AG09309 (cell line): ENCODE measurements around the gene CACNG1.

Source experiments
- DNase-seq: peaks from one replicate; pipeline ENCODE4 v3.0.0-alpha.2; 2010; ENCODE audit warnings: low read depth
- H3K4me3 ChIP-seq: 2 replicates; pipeline ENCODE4 v1.5.1; 2011; ENCODE audit warnings: mild to moderate bottlenecking, low read depth, low read length, moderate library complexity; ENCODE audit not compliant: control insufficient read depth
- TF ChIP-seq, protein P1 (sequence below): IDR thresholded peaks from 2 replicates; pipeline ENCODE4 v1.5.1; 2011; ENCODE audit warnings: mild to moderate bottlenecking, low read depth, low read length, inconsistent platforms; ENCODE audit not compliant: insufficient read depth, control insufficient read depth; ENCODE audit errors: missing control alignments

Gene CACNG1

DNA sequence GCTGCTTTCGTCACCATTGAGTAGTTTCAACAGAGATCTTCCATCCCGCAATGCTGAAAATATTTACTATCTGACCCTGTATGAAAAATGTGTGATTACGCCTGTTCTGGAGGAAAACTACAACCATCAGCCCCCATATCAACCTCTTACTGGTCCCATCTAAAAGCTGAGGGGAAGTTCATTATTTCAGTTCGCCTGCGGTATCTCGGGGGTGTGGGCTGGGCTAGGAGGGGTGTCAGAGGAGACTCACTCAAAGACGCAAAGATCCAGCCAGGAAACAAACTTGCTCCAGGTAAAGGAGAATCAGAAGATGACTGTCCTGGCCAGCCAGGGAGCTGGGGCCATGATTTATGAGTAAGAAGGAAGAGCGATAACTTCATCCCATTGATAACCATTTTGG lies 13.7 kb downstream of the CACNG1 start:
- H3K4me3 ChIP-seq, result no peak overlapping the region
- TF ChIP-seq, protein P1, sequence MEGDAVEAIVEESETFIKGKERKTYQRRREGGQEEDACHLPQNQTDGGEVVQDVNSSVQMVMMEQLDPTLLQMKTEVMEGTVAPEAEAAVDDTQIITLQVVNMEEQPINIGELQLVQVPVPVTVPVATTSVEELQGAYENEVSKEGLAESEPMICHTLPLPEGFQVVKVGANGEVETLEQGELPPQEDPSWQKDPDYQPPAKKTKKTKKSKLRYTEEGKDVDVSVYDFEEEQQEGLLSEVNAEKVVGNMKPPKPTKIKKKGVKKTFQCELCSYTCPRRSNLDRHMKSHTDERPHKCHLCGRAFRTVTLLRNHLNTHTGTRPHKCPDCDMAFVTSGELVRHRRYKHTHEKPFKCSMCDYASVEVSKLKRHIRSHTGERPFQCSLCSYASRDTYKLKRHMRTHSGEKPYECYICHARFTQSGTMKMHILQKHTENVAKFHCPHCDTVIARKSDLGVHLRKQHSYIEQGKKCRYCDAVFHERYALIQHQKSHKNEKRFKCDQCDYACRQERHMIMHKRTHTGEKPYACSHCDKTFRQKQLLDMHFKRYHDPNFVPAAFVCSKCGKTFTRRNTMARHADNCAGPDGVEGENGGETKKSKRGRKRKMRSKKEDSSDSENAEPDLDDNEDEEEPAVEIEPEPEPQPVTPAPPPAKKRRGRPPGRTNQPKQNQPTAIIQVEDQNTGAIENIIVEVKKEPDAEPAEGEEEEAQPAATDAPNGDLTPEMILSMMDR, result no peak
- no peak for DNase-seq

DNA sequence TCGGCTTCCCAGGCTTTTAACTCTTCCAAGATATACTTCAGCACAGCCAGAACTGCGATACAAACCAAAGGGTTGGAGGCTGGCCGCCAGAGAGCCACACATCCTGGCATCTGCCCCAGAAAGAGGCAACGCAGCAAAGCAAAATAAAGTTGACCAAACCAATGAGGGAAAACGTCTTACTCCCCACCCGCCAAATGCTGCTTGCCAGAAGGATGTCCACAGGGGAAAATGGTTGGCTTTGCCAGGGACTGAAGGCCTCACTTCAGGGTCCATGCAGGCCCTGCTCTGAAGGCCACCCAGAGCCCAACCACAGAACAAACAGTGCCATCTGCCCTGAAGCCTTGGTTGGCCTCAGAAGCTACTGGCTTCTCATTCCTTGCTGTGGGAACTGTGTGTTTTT lies 15.0 kb downstream of the CACNG1 start:
- no peak for DNase-seq
- TF ChIP-seq, protein P1, result no peak

DNA sequence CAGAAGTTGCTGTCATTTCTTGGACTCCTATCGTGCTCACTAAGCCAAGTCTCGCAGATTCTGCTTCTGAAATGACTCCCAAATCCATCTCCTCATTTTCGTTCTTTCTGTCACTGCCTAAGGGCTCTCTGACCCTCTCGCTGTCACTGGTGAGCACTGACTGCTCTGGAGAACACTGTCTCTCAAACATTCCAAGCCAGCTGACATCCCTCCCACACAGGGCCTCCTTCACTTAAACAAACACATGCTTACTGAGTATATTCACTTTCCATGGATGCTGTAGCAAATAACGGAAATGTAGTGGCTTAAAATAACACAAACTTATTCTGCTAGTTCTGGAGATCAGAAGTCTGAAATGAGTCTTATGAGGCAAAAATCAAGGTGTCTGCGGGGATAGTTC lies 18.8 kb downstream of the CACNG1 start:
- no peak overlapping the region for H3K4me3 ChIP-seq
- no peak for DNase-seq
- TF ChIP-seq, protein P1, result no peak

More for the DNA sequence above, 15.0 kb downstream of the CACNG1 start:
- no peak overlapping the region for H3K4me3 ChIP-seq

DNA sequence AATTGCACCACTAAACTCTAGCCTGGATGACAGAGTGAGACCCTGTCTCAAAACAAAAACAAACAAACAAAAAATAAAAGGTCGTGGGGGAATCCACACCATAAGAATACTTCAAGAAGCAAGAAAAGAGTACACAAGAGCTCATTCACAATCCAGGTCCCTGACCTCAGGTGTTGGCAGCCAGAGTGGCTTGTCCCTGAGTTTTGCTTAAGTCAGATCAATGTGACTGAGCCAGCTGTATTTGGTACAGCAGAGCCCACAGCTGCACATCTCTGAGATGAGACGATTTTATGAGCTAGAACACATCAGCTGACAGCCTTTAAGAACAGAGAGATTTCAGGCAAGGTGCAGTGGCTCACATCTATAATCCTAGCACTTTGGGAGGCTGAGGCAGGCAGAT lies 22.4 kb downstream of the CACNG1 start:
- DNase-seq, result no peak

DNA sequence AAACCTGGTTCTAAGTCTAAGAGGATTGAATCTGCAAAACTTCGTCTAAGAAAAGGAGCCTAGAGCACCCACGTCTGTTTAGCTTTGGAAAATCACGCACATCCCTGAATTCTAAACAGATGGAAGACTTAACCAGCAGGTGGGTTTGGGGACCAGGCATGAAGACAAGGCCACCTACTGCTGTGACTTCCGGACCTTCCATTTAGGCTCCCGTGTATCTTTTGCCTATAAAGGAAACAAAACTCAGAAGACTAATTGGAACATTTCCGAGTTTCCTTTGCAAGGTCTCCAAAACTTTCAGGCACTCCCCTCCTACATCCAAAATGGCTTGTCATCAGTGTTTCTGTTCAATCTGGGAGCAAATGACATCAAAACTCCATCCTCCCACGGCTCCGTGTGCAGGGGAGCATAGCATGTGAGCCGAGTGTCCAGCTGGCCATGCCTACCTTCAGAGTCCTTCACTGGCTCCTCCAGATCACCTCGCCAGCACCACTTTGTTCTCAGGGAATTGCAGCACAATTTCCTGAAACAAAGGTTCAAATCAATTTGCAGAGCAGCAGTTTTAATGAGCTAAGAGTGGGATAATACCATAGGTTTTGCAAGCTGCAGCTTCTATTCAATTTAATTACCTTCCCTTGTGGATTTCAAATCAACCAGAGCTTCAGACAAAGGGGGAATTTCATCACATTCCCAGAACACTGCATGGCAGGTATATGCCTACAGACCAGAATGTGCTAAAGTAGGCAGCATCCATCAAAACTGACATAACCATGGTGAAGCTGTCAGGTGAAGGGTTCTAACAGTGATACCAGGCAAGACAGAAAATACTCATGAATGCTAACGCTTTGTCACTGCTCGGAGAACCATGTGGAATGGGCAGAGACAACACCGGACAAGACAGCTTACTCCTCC lies 23.5 kb downstream of the CACNG1 start:
- DNase-seq, result no peak
- no peak overlapping the region for H3K4me3 ChIP-seq
- TF ChIP-seq, protein P1, result no peak

More for the DNA sequence above, 22.4 kb downstream of the CACNG1 start:
- H3K4me3 ChIP-seq, result no peak overlapping the region
- TF ChIP-seq, protein P1, result no peak

DNA sequence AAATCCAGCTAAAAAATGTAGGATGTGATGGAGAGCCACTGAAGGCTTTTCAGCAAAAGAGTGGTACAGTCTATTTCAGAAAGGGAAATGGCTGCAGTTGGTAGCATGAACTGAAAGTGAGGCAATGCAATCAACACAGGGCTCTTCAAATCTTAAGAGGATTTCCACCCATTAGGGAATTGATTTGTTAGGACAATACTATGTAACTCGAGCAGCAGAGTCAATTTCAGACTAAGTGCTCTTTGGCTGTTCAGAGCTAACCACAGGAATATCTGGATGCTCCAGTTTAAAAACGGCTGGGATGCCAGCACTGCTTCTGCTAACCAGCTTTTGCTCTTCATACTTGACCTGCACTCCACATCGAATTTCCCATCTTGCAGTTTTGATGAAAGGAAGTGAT lies 24.6 kb downstream of the CACNG1 start:
- TF ChIP-seq, protein P1, result no peak
- no peak overlapping the region for H3K4me3 ChIP-seq
- no peak for DNase-seq
